ENCODE measurements around the gene RESP18.

- TF ChIP-seq CTCF (IDR thresholded peaks at IDR 0.05; ENCODE audit: poor library complexity, severe bottlenecking) (peak; percentile 43), EP300 (conservative IDR thresholded peaks at IDR 0.05; ENCODE audit: poor library complexity, severe bottlenecking) (no peak), EZH2 (IDR thresholded peaks at IDR 0.05; ENCODE audit: borderline replicate concordance, insufficient read depth, low read length, poor library complexity, severe bottlenecking) (no peak), SMC3 (conservative IDR thresholded peaks at IDR 0.05; ENCODE audit: poor library complexity) (no peak), POLR2AphosphoS5 (IDR thresholded peaks at IDR 0.05) (no peak), REST (IDR thresholded peaks at IDR 0.05; ENCODE audit: borderline replicate concordance) (no peak), MXI1 (conservative IDR thresholded peaks at IDR 0.05; ENCODE audit: poor library complexity, severe bottlenecking) (no peak)
Observed at GRCh38 chr2:219279916-219280516, 52.5 kb downstream of the RESP18 start.
